WERI-Rb-1 (cell line): Measurements from ENCODE around the gene ARMC7.

Experiments used
- DNase-seq: peaks from one replicate; pipeline ENCODE4 v3.0.0-alpha.2; 2020
- H3K27ac ChIP-seq: fragments of 250-450 bp; sonication (Bioruptor Pico); 2 replicates; pipeline ENCODE4 v1.5.1; 2020; ENCODE audit warnings: mild to moderate bottlenecking, moderate library complexity
- H3K27me3 ChIP-seq: fragments of 250-450 bp; sonication (Bioruptor Pico); 2 replicates; pipeline ENCODE4 v1.5.1; 2021; ENCODE audit warnings: mild to moderate bottlenecking, low read depth, moderate library complexity; ENCODE audit not compliant: insufficient read depth, severe bottlenecking
- H3K36me3 ChIP-seq: fragments of 250-450 bp; sonication (Bioruptor Pico); 2 replicates; pipeline ENCODE4 v1.5.1; 2020; ENCODE audit warnings: mild to moderate bottlenecking, moderate library complexity
- H3K4me3 ChIP-seq: 2 replicates; pipeline ENCODE4 v1.5.1; 2011; ENCODE audit warnings: low read depth, mild to moderate bottlenecking, control low read depth, low read length
- H3K9me3 ChIP-seq: fragments of 250-450 bp; sonication (Bioruptor Pico); 2 replicates; pipeline ENCODE4 v1.5.1; 2021; ENCODE audit warnings: mild to moderate bottlenecking, moderate library complexity; ENCODE audit not compliant: severe bottlenecking
- TF ChIP-seq, protein P1 (sequence below): IDR thresholded peaks from 2 replicates; pipeline ENCODE4 v1.5.1; 2011; ENCODE audit warnings: low read depth, mild to moderate bottlenecking, control low read depth, inconsistent platforms, low read length

Gene ARMC7

DNA sequence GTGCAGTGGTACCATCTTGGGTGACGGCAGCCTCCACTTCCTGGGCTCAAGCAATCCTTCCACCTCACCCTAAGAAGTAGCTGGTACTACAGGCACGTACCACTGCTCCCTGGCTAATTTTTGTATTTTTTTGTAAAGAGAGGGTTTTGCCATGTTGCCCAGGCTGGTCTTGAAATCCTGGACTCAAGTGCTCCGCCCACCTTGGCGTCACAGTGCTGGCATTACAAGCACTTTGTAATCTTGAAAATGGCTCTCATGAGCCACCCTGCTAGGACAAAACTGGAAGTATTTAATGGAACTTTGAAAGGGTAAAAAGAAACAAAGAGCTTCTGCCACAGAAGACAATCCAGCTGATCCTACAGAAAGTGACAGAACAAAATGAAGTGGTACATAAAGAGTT is 63.8 kb downstream of the ARMC7 start:
- H3K4me3 ChIP-seq = no peak overlapping the region
- TF ChIP-seq, protein P1, sequence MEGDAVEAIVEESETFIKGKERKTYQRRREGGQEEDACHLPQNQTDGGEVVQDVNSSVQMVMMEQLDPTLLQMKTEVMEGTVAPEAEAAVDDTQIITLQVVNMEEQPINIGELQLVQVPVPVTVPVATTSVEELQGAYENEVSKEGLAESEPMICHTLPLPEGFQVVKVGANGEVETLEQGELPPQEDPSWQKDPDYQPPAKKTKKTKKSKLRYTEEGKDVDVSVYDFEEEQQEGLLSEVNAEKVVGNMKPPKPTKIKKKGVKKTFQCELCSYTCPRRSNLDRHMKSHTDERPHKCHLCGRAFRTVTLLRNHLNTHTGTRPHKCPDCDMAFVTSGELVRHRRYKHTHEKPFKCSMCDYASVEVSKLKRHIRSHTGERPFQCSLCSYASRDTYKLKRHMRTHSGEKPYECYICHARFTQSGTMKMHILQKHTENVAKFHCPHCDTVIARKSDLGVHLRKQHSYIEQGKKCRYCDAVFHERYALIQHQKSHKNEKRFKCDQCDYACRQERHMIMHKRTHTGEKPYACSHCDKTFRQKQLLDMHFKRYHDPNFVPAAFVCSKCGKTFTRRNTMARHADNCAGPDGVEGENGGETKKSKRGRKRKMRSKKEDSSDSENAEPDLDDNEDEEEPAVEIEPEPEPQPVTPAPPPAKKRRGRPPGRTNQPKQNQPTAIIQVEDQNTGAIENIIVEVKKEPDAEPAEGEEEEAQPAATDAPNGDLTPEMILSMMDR = no peak
- H3K27ac ChIP-seq = no peak overlapping the region
- H3K36me3 ChIP-seq = peaks cover 98% of the 10 kb centered on the region
- no peak for DNase-seq
- no peaks in the 10 kb centered on the region for H3K27me3 ChIP-seq
- H3K9me3 ChIP-seq = no peaks in the 10 kb centered on the region

DNA sequence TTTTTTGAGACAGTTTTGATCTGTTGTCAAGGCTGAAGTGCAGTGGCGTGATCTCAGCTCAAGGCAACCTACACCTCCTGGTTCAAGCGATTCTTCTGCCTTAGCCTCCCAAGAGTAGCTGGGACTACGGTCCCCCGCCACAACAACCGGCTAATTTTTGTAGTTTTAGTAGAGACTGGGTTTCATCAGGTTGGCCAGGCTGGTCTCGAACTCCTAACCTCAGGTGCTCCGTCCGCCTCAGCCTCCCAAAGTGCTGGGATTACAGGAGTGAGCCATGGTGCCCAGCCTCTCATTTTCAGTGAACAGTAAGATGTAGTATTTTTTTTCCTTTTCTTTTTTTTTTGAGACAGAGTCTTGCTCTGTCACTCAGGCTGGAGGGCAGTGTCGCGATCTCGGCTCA is 65.2 kb downstream of the ARMC7 start:
- TF ChIP-seq, protein P1 = no peak
- no peaks in the 10 kb centered on the region for H3K9me3 ChIP-seq
- peaks cover 98% of the 10 kb centered on the region for H3K36me3 ChIP-seq
- H3K27me3 ChIP-seq = no peaks in the 10 kb centered on the region
- no peak overlapping the region for H3K4me3 ChIP-seq
- H3K27ac ChIP-seq = no peak overlapping the region
- DNase-seq = no peak

DNA sequence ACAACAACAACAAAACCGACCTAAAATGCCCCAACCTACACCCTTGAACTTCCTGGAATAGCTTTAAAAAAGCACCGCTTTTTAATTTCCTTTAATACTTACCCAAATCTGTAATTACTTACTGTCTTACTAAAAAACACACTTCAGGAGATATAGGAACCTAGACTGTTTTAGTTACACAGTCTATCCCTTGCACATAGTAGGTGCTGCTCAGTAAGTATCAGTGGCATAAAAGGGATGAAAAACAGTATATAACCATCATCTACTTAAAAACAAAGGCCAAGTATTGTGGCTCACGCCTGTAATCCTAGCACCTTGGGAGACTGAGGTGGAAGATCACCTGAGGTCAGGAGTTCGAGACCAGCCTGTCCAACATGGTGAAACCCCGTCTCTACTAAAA is 66.9 kb downstream of the ARMC7 start:
- Histone ChIP-seq H3K4me3 (no peak overlapping the region), H3K9me3 (no peaks in the 10 kb centered on the region), H3K27ac (no peak overlapping the region), H3K27me3 (no peaks in the 10 kb centered on the region), H3K36me3 (peaks cover 94% of the 10 kb centered on the region)
- TF ChIP-seq, protein P1 = no peak
- no peak for DNase-seq

DNA sequence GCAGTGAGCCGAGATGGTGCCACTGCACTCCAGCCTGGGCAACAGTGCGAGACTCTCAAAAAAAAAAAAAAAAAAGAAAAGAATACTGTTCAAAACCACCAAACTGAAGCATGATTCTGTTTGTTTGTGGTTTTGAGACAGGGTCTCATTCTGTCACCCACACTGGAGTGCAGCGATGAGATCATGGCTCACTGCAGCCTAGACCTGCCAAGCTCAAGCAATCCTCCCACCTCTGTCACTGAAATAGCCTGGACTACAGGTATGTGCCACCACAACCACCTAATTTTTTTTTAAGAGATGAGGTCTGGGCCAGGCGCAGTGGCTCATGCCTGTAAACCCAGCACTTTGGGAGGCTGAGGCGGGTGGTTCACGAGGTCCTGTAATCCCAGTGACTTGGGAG is 68.7 kb downstream of the ARMC7 start:
- Histone ChIP-seq H3K9me3 (peaks cover 3% of the 10 kb centered on the region), H3K27ac (no peak overlapping the region), H3K27me3 (no peaks in the 10 kb centered on the region), H3K36me3 (peaks cover 86% of the 10 kb centered on the region), H3K4me3 (no peak overlapping the region)
- DNase-seq = no peak
- TF ChIP-seq, protein P1 = no peak
